Liver (tissue), 9 donors: ENCODE data around the gene ST7. TPM values are rescaled to one million over a fixed set of nuclear protein-coding genes. Genes with fewer than 3 reads are reported as not detected.
"Not testable (repeated sequence)": the region's sequence is repeated elsewhere in the genome, so short reads cannot be mapped to it uniquely, and the experiment has no call there.

ENCODE experiments used
- DNase-seq: peaks from one replicate; pipeline ENCODE4 v3.0.0-alpha.2; 2017; ENCODE audit warnings: low spot score
- H3K27ac ChIP-seq, 2 donors: one replicate each; pipeline ENCODE4 v1.7.0; 2013; ENCODE audit warnings: inconsistent platforms in 2 of 2, low read length in 2 of 2, control low read depth in 1 of 2, low read depth in 1 of 2, mild to moderate bottlenecking in 1 of 2
- H3K27me3 ChIP-seq, 4 donors: one replicate each; pipeline versions ENCODE4 v1.6.1 to v1.7.0; 2013; ENCODE audit warnings: low read length in 3 of 4, inconsistent platforms in 1 of 4, mild to moderate bottlenecking in 1 of 4, moderate library complexity in 1 of 4; ENCODE audit not compliant: control insufficient read depth in 4 of 4, insufficient read depth in 4 of 4
- H3K36me3 ChIP-seq, 4 donors: one replicate each; pipeline versions ENCODE4 v1.6.1 to v1.7.0; 2013; ENCODE audit warnings: low read length in 3 of 4, mild to moderate bottlenecking in 3 of 4, low read depth in 1 of 4, moderate library complexity in 1 of 4; ENCODE audit not compliant: control insufficient read depth in 4 of 4, insufficient read depth in 3 of 4
- H3K4me1 ChIP-seq, 4 donors: one replicate each; pipeline versions ENCODE4 v1.6.1 to v1.7.0; 2013; ENCODE audit warnings: low read length in 3 of 4, mild to moderate bottlenecking in 3 of 4, moderate library complexity in 1 of 4; ENCODE audit not compliant: control insufficient read depth in 4 of 4, insufficient read depth in 4 of 4
- H3K4me3 ChIP-seq, 3 donors: one replicate each; pipeline versions ENCODE4 v1.6.1 to v1.7.0; 2013; ENCODE audit warnings: low read length in 3 of 3, control low read depth in 1 of 3, low read depth in 1 of 3, mild to moderate bottlenecking in 1 of 3
- H3K9ac ChIP-seq, 2 donors: one replicate each; pipeline ENCODE4 v1.7.0; 2013; ENCODE audit warnings: low read length in 2 of 2, mild to moderate bottlenecking in 2 of 2, moderate library complexity in 2 of 2, control low read depth in 1 of 2, low read depth in 1 of 2
- H3K9me3 ChIP-seq, 4 donors: one replicate each; pipeline versions ENCODE4 v1.6.1 to v1.7.0; 2013; ENCODE audit warnings: low read length in 3 of 4; ENCODE audit not compliant: control insufficient read depth in 4 of 4
- FOXA2 ChIP-seq: IDR thresholded peaks from 2 replicates; pipeline ENCODE4 v1.6.1; 2016; ENCODE audit warnings: antibody characterized with exemption
- HNF4G ChIP-seq: IDR thresholded peaks from 2 replicates; pipeline ENCODE4 v1.6.1; 2016; ENCODE audit warnings: antibody characterized with exemption
- NR2F2 ChIP-seq: IDR thresholded peaks from 2 replicates; pipeline ENCODE4 v1.6.1; 2016; ENCODE audit warnings: antibody characterized with exemption
- RXRA ChIP-seq, 2 donors: IDR thresholded peaks; 2 replicates each; pipeline ENCODE4 v1.6.1; 2017 to 2018; ENCODE audit warnings: antibody characterized with exemption in 2 of 2, mild to moderate bottlenecking in 1 of 2
- SP1 ChIP-seq: IDR thresholded peaks from 2 replicates; pipeline ENCODE4 v1.6.1; 2018; ENCODE audit warnings: antibody characterized with exemption, mild to moderate bottlenecking
- YY1 ChIP-seq: IDR thresholded peaks from 2 replicates; pipeline ENCODE4 v1.6.1; 2016; ENCODE audit warnings: antibody characterized with exemption, mild to moderate bottlenecking
- WGBS: extraction: QIAGEN DNeasy Blood & Tissue Kit; methylation state at CpG from one replicate; pipeline ENCODE4 v1.1.7; 2013; 5-methylcytosine and 5-hydroxymethylcytosine counted together
- polyA plus RNA-seq, 2 donors: library from polyadenylated mRNA; stranded (reverse) in 1 of 2; unstranded in 1 of 2; fragments of 200-250 nt in 1 of 2; fragments of >200 nt in 1 of 2; fragmentation: Nextera tagmentation in 1 of 2; extraction: Ambion mirVana in 1 of 2; gene quantifications; one replicate each; pipeline versions ENCODE4 v1.2.1 to v1.2.3, GENCODE V29; 2013 to 2015
- total RNA-seq, 2 donors: library from RNA; depleted of rRNA; stranded (reverse); fragments of >200 nt; gene quantifications; one replicate each; pipeline ENCODE4 v1.2.3, GENCODE V29; 2014
- TF ChIP-seq, protein P1 (sequence below): IDR thresholded peaks from 2 replicates; pipeline ENCODE4 v1.6.1; 2016; ENCODE audit warnings: antibody characterized with exemption
- TF ChIP-seq, protein P2 (sequence below): IDR thresholded peaks from 2 replicates; pipeline ENCODE4 v1.6.1; 2016; ENCODE audit warnings: antibody characterized with exemption
- donor health status: healthy.
- donor health status: healthy.
- donor health status: healthy.
- donor health status: healthy.
- donor health status: healthy.

Gene ST7
- total and polyA plus RNA-seq, 4 donors = 13.5 to 30.7 (median 22.6) TPM

DNA sequence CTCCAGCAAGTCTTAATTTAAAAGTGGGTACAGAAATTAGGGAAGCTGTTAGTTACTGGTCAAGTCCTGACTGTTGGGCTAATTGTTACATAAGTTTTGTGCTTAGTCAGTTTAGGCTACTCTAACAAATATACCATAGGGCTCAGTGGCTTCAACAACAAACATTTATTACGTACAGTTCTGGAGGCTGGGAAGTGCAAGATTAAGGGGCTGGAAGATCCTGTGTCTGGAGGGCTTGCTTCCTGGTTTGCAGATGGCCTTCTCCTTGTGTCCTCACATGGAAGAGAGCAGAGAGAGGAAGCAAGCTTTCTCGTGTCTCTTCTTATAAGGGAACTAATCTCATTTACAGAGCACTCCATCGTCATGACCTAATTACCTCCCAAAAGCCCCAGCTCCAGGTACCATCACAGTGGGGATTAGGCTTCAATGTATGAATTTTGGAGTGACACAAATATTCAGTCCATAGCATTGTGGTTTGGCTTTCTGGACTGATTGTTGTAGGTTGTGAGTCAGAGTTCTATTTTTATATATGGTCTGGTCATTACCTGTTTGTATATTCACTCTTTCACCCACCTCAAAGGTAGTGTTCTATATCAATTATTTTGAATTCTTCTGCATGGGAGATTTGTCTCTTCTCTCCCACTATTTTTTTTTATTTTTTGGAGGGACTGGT lies 17.1 kb downstream of the ST7 start:
- peaks cover 2 to 18% (median 3%) of the 10 kb centered on the region in 4 donors for H3K4me1 ChIP-seq
- DNase-seq = no peak
- no peaks in the 10 kb centered on the region for H3K9me3 ChIP-seq
- no peak overlapping the region for H3K4me3 ChIP-seq
- peak overlapping the region in 1 of 2 donors; percentile 3 for H3K27ac ChIP-seq
- H3K36me3 ChIP-seq = no peaks in the 10 kb centered on the region
- 78% methylated on average over 3 of the region's 3 CpGs for WGBS
- H3K27me3 ChIP-seq = no peaks in the 10 kb centered on the region
- H3K9ac ChIP-seq = no peak overlapping the region
- TF ChIP-seq YY1 = no peak
- TF ChIP-seq, protein P1, sequence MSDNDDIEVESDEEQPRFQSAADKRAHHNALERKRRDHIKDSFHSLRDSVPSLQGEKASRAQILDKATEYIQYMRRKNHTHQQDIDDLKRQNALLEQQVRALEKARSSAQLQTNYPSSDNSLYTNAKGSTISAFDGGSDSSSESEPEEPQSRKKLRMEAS = no peak
- no peak for TF ChIP-seq NR2F2

DNA sequence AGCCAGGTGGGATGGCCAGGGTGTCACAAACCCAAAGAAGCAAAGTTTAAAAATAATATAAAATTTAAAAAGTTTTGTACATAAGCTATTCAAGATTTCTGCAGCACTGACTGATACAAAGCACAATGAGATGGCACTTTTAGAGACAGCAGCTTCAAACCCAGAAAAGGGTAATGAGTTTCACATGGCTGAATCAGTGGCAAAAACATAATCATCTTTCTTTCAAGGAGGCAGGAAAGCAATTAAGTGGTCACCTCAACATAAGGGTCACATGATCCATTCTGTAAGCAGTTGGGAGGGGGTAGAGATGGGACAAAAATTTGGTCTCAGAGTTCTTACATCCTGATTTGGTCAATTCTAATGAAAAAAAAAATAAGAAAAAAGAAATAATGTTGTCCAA lies 17.9 kb downstream of the ST7 start:
- not testable (repeated sequence) for H3K27me3 ChIP-seq, DNase-seq, H3K27ac ChIP-seq, H3K9me3 ChIP-seq, H3K36me3 ChIP-seq, H3K9ac ChIP-seq, H3K4me3 ChIP-seq
- peaks cover 2 to 18% (median 3%) of the 10 kb centered on the region in 4 donors for H3K4me1 ChIP-seq

DNA sequence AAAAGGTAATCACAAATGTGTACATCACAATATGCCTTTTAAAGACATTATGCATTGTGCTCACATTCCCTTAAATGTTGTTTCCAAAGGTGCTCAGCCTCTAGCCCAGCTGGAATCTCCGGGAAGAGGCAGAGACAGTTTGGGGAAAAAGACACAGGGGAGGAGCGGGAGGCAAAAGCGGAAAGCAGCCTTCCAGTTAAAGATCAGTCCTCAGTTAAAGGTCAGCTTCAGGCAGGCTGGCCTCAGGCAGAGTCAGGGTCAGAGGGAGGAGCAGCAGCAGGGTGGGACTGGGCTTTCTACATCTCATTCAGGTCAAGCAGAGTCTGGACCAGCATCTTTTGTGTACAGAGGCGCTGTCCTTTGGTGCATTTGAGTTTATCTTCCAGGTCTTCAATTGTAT lies 18.6 kb downstream of the ST7 start:
- no peak overlapping the region for H3K4me3 ChIP-seq
- H3K4me1 ChIP-seq = peaks cover 2 to 16% (median 3%) of the 10 kb centered on the region in 4 donors

DNA sequence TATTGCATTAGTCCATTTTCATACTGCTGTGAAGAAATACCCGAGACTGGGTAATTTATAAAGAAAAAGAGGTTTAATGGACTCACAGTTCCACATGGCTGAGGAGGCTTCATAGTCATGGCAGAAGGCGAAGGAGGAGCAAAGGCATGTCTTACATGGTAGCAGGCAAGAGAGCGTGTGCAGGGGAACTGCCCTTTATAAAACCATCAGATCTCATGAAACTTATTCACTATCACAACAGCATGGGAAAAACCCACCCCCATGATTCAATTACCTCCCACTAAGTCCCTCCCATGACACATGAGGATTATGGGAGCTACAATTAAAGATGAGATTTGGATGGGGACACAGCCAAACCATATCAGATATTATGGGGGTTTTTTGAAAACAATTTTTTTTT lies 21.7 kb downstream of the ST7 start:
- not testable (repeated sequence) for DNase-seq, H3K9ac ChIP-seq, H3K9me3 ChIP-seq, H3K27ac ChIP-seq, H3K27me3 ChIP-seq, H3K4me3 ChIP-seq, H3K36me3 ChIP-seq
- WGBS = 87% methylated on average over 3 of the region's 3 CpGs
- peaks cover 0 to 15% (median 3%) of the 10 kb centered on the region in 4 donors for H3K4me1 ChIP-seq

More for the DNA sequence above, 18.6 kb downstream of the ST7 start:
- H3K36me3 ChIP-seq = no peaks in the 10 kb centered on the region
- TF ChIP-seq YY1 (no peak), SP1 (peak; percentile 9), HNF4G (no peak), RXRA (IDR thresholded peaks at IDR 0.05) (peak in 1 of 2 donors; percentile 35), FOXA2 (no peak)
- TF ChIP-seq, protein P2, sequence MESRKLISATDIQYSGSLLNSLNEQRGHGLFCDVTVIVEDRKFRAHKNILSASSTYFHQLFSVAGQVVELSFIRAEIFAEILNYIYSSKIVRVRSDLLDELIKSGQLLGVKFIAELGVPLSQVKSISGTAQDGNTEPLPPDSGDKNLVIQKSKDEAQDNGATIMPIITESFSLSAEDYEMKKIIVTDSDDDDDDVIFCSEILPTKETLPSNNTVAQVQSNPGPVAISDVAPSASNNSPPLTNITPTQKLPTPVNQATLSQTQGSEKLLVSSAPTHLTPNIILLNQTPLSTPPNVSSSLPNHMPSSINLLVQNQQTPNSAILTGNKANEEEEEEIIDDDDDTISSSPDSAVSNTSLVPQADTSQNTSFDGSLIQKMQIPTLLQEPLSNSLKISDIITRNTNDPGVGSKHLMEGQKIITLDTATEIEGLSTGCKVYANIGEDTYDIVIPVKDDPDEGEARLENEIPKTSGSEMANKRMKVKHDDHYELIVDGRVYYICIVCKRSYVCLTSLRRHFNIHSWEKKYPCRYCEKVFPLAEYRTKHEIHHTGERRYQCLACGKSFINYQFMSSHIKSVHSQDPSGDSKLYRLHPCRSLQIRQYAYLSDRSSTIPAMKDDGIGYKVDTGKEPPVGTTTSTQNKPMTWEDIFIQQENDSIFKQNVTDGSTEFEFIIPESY = no peak
- 78% methylated on average over 4 of the region's 4 CpGs for WGBS
- H3K9me3 ChIP-seq = no peaks in the 10 kb centered on the region
- H3K9ac ChIP-seq = no peak overlapping the region
- no peak overlapping the region for H3K27ac ChIP-seq
- DNase-seq = no peak
- H3K27me3 ChIP-seq = no peaks in the 10 kb centered on the region
